NCI-H345 treated with DMSO at 0.1 percent for 48 hours (cell line): ENCODE measurements around the gene NLRP3.

Experiments used
- DNase-seq: peaks from one replicate; lab custom pipeline; 2025; ENCODE audit not compliant: unreplicated experiment; lab: John Stamatoyannopoulos, UW

Gene NLRP3

DNA sequence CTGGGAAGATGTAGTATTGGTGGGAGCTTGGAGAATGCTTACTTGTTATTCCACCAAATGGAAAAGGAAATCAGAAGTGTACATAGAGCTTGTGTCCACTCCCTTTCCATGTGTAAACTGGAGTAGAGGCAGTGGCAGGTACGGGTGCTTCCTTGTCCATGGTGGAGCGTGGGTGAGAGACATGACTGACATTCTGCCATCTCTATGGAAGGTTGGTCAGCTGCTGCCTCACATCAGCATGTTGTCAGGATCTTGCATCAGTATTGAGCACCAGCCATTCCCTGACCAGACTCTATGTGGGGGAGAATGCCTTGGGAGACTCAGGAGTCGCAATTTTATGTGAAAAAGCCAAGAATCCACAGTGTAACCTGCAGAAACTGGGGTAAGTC lies 19.8 kb downstream of the NLRP3 start:
- DNase-seq, result no peak

GRCh38 chr1:247437551-247438505 lies 21.9 kb downstream of the NLRP3 start:
- no peak for DNase-seq

GRCh38 chr1:247440001-247440620 lies 24.1 kb downstream of the NLRP3 start:
- DNase-seq, result no peak

- no peak for DNase-seq
Observed at GRCh38 chr1:247441606-247442005, 25.6 kb downstream of the NLRP3 start.

- DNase-seq, result no peak
Observed at GRCh38 chr1:247442164-247442563, 26.2 kb downstream of the NLRP3 start.

- DNase-seq, result no peak
Observed at GRCh38 chr1:247443641-247444040, 27.7 kb downstream of the NLRP3 start.

DNA sequence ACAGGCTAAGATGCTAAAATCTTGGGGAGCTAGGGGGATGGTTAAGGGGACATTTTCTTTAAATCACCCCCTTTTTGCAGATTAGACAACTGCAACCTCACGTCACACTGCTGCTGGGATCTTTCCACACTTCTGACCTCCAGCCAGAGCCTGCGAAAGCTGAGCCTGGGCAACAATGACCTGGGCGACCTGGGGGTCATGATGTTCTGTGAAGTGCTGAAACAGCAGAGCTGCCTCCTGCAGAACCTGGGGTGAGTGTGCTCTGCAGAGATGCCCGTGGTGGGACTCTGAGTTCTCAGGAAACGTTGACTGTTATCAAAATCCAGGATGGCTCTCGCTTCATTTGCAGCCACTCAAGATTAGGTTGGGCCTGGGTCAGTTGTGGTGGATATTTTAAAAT lies 28.6 kb downstream of the NLRP3 start:
- no peak for DNase-seq

DNA sequence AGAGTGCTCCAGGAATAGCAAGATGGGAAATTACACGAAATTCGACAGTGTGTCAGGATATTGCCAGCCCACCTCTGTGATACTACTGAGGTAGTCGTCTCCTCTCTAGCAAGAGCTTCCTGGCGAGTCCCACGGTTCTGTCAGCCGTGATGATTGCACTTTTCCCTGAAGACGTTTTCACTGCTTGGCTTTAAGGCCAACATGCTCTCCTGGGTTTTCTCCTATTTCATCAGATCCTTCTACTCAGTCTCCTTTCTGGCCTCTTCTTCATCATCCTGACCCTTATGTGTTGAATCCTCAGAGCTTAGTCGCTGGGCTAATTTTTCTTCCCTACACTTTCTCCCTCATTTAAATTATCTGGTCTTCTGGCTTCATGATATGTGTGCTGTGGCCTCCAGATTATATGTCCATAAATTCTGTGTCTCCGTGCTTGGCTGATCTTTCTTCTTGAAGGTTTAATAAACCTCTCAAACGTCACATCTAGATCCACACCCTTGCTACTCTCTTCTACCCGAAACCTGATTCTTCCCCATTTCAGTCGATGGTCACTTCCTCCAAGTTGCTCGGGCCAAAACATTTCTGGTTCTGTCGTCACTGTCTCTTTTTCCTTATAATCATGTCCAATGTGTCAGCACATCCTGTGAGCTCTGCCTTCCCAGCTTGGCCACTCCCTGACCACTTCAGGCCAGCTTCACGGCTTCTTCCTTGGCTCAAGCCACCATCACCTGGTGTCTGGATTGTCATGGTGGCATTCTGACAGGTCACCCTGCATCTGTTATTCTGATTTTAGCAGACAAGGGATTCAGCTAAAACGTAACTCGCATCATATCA lies 29.8 kb downstream of the NLRP3 start:
- DNase-seq, result no peak

DNA sequence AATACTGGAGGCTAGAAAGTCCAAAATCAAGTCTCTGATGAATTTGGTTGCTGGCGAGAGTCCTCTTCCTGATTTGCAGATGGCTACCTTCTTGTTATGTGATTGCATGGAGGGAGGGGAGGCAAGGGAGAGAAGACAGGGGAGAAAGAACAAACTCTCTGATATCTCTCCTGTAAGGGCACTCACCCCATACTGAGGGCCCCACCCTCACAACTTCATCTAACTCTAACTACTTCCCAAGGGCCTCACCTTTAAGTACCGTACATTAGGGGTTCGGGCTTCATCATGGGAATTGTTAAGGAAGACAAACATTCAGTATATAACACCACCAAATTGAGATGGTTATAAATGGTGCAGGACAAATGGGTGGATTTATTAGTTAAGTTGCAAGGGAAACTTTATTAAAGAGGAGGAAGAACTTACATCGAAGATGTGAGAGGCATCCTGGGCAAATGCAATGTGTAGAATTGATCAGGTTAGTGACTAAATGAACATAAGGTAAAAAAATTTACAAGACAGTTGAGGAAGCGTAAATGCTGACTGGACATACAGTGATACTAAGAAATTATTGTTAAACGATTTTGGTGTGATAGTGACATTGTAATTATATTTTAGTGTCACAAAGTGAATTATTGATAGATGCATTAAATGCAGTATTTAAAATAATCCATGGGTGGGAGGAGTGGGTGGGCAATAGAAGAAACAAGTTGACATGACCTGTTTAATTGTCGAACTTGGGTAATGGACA lies 31.4 kb downstream of the NLRP3 start:
- DNase-seq, result no peak

DNA sequence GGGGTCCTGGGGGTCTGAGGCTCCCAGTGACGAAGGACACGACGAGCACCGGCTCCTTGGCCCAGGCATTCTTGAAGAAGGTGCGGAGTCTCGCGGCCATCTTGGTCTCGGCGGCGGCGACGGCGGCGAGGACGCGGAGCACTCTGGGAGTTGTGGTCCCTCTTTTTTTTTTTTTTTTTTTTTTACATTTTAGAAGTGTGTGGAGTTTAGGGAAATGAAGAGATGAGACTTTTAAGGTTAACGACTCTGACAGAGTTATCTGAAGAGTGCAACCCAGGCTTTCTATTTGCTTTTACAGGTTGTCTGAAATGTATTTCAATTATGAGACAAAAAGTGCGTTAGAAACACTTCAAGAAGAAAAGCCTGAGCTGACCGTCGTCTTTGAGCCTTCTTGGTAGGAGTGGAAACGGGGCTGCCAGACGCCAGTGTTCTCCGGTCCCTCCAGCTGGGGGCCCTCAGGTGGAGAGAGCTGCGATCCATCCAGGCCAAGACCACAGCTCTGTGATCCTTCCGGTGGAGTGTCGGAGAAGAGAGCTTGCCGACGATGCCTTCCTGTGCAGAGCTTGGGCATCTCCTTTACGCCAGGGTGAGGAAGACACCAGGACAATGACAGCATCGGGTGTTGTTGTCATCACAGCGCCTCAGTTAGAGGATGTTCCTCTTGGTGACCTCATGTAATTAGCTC lies 32.3 kb downstream of the NLRP3 start:
- DNase-seq, result peak; percentile 53

- DNase-seq, result no peak
Observed at GRCh38 chr1:247451388-247452010, 35.5 kb downstream of the NLRP3 start.

DNA sequence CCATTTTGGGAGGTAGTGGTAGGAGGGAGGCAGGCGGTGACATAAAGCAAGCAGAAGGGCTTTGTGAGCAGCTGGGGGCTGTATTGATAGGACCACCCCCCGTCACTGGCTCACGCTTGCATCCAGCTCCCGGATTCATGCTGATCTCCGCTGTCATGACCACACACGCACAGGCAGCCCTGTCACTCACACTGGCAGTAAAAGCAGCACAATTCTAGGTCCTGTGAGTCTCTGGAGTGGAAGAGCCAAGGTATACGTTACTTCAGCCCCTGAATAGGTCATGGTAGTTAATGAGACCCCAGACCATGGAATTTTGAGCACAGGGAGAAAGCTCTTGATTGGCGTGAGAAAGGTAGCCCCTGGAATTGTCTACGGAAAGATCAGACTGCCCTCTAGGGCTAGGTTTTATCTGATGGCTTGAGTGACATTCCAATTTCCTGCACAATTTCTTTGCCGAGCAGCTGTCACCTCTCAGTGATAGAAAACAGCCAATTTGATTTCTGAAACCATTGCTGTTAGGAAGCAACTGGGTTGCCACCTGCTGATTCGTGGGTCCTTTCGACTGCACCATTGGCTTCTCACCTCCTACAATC lies 36.6 kb downstream of the NLRP3 start:
- DNase-seq, result no peak

DNA sequence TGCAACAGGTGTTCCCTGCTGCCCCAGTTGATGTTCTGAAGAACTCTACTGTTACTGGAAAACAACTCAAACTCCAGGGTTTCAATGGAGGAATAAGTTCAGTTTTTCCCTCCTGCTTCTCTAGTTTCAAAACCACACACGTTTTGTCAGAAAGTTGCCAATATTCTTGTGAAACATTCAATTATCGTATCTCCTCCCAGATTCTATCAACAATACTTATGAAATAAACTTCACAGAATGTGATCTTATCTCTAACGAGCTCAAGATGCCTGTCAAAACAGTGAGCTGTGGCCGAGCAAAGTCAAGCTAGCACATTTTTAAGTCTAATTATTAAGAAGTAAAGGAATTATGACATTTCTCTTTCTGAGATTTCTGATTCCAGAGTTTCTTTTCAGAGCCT lies 37.3 kb downstream of the NLRP3 start:
- no peak for DNase-seq

DNA sequence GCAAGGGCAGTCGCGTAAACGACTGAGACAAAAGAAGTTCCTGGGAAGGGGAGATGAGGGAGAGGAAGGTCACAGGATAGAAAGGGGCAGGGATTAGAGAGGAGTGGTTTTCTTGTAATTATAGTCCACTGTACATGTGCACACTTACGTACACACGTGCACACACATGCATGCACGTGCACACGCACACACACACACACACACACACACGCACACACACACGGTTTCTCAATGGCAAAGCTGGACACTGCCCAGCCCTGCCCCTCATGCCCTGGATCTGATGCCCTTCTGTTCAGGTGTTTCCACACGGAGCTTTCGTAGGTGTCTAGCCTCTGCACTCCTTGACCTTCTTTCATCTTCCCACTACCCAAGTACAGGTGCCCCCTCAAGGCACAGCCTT lies 38.0 kb downstream of the NLRP3 start:
- DNase-seq, result no peak

DNA sequence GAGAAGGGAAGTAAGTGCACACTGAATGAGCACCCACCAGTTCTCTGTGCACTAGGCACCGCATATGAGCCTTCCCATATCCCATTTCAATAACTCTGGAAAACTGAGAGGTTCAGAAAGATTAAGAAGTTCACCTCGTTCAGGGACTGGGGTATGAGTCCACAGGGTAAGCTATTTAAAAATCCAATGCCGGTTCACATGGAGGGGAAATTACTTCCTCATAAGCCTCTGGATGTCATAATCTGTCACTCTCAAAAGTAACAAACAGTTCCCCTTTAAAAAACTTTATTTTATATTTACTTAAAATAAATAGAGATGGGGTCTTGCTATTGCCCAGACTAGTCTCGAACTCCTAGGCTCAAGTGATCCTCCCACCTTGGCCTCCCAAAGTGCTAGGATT lies 40.0 kb downstream of the NLRP3 start:
- DNase-seq, result no peak

DNA sequence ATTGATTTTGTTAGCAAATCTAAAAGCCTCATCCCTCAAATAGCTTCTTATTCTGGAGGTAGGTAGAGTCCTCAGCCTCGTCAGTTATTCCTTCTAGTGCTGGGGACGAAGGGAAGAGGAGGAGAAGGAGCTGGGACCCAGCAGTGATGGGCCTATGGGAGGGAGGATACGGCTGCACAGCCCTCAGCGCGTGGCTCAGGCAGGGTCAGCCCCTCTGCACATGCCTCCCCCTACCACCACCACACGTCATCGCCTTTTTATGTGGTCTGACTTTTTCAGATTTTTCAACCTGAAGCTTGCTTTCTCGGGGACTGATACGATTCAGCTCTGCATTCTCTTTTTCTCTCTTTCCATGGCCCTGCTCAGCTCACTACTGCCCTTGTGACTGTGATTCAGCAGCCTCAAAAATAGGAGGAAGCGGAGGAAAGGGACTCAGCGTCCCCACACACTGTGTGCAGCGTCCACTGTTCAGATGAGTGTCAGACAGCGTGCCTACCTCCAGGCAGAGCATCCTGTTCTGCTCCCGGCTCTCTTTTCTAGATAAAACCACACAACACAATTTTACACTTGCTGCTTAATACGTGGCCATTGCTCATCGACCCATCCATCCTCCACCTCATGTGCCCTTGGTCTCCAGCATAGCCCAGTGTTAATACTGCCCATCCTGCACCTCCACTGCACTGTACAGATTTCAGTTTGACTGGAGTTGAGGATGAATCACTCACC lies 41.1 kb downstream of the NLRP3 start:
- no peak for DNase-seq

DNA sequence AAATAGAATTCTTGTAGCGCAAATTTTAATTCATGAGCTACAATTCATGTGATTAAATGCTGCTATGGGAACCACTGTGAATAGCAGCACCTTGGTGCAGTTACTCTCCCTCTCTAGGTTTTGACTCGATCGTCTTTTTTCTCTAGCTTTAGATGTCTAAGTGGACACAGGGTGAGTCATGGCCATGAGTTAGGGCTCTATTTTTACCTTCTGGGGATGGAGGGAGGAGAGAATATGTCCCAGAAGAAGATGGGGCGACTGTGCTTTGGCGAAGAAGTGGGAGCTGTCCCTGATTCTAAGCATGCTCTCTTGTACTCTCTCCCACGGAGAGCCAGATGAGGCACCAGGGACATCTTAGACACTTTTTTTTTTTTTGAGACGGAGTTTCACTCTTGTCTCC lies 43.5 kb downstream of the NLRP3 start:
- no peak for DNase-seq

DNA sequence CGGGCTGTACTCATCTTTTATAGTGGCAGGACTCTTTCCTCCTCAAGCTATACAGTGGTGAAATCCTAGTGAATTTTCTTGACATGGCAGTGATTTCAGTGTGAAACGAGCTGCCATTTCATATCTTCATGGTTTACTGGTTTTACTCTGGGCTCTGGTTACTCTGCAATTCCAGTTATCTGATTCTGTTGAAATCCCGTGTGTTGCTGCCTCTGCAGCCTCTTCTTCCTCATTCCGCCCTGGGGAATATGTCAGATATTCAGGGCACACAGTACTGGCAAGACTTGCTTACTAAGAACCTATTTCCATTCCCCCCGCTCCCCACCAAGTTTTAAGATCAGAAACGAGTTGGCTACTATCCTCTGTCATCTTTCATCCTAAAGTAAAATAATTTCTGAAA lies 49.8 kb downstream of the NLRP3 start:
- DNase-seq, result no peak

- no peak for DNase-seq
Observed at GRCh38 chr1:247467129-247467528, 51.2 kb downstream of the NLRP3 start.
